Left lung (tissue), 10 donors: Measurements from ENCODE around the gene CXCL6. TPM values are rescaled to one million over a fixed set of nuclear protein-coding genes. Genes with fewer than 3 reads are reported as not detected.

Experiments
- ATAC-seq: fragments of 200-7000 bp; cut with Tn5 transposase; one replicate; pipeline ENCODE4 v1.9.1; 2020; ENCODE audit warnings: moderate library complexity
- DNase-seq, 4 donors: peaks; one replicate each; pipeline ENCODE4 v3.0.0-alpha.2; 2013 to 2020
- H3K27ac ChIP-seq, 2 donors: fragments of 200-600 bp; sonication (generic) in 1 of 2; one replicate each; pipeline versions ENCODE4 v1.5.0 to v1.8.0; 2020 to 2021
- H3K27me3 ChIP-seq, 2 donors: fragments of 200-600 bp; sonication (generic) in 1 of 2; one replicate each; pipeline versions ENCODE4 v1.5.0 to v1.8.0; 2020 to 2021
- H3K36me3 ChIP-seq, 2 donors: fragments of 200-600 bp; sonication (generic) in 1 of 2; one replicate each; pipeline versions ENCODE4 v1.5.0 to v1.8.0; 2020 to 2021
- H3K4me1 ChIP-seq, 2 donors: fragments of 200-600 bp; one replicate each; pipeline ENCODE4 v1.8.0; 2021
- H3K4me3 ChIP-seq, 2 donors: fragments of 200-600 bp; sonication (generic) in 1 of 2; one replicate each; pipeline versions ENCODE4 v1.5.0 to v1.8.0; 2020 to 2021; ENCODE audit warnings: mild to moderate bottlenecking in 1 of 2
- H3K9me3 ChIP-seq, 2 donors: fragments of 200-600 bp; sonication (generic) in 1 of 2; one replicate each; pipeline versions ENCODE4 v1.5.0 to v1.8.0; 2020 to 2021
- CTCF ChIP-seq, 2 donors: fragments of 200-600 bp; sonication (generic) in 1 of 2; IDR thresholded peaks; one replicate each; pipeline versions ENCODE4 v1.5.0 to v1.8.0; 2021; ENCODE audit warnings: antibody characterized with exemption in 2 of 2
- intact Hi-C, 2 donors: fragments of 100-400 bp; cut with DNase I; formaldehyde crosslinking; loops; one replicate each; pipeline versions ENCODE4 v1.11.2 to v1.14.2; 2022
- polyA plus RNA-seq, 6 donors: library from polyadenylated mRNA; unstranded; fragments of 120-200 nt; gene quantifications; one replicate each; pipeline ENCODE4 v1.2.1, GENCODE V29; 2013; ENCODE audit not compliant: insufficient read length in 6 of 6
- total RNA-seq, 2 donors: library from RNA; stranded (reverse); fragmentation: NEBNext Ultra II Directional; extraction: Animal tissue kit (Norgen Biotek cat#: 25700); gene quantifications; one replicate each; pipeline ENCODE4 v1.2.1, GENCODE V29; 2021
- donor health status: DM: no; HTN: yes; CAD: no.
- donor health status: DM: no; HTN: no; CAD: no.

CXCL6 gene
- total and polyA plus RNA-seq, 8 donors = 0.15 to 4.8 (median 0.26) TPM; not detected in 5

GRCh38 chr4:73823760-73824159, 12.7 kb upstream of the CXCL6 start:
- Histone ChIP-seq H3K27ac (no peak overlapping the region), H3K36me3 (no peaks in the 10 kb centered on the region), H3K4me3 (no peak overlapping the region), H3K9me3 (peaks cover 0 to 5% of the 10 kb centered on the region in 2 donors), H3K4me1 (peaks cover 0 to 13% of the 10 kb centered on the region in 2 donors), H3K27me3 (no peaks in the 10 kb centered on the region)
- DNase-seq = no peak
- no peak for TF ChIP-seq CTCF (IDR thresholded peaks at IDR 0.05)
- ATAC-seq = no peak
- intact Hi-C loops = no loop called here

DNA sequence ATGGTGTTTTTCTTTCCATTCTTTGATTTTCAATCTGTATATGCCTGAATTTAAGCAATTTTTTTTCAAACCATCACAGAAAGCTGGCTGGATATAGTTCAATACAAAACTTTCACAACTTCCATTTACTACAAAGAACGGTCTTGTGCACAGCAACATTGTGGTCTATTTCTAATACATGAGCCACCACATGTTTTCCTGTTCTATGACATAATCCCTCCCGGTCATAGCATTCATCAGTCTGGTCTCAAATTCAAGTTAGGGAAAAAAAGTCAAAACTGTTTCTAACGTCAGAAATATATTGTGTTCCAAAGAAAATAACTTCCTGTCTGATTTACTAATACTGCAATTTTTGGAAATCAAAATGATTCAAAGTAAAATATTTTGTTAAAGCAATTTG, 7.5 kb upstream of the CXCL6 start:
- no peak for ATAC-seq
- no peak overlapping the region for H3K27ac ChIP-seq

GRCh38 chr4:73831569-73831968, 4.9 kb upstream of the CXCL6 start:
- Histone ChIP-seq H3K9me3 (peaks cover 0 to 5% of the 10 kb centered on the region in 2 donors), H3K4me1 (peaks cover 0 to 22% of the 10 kb centered on the region in 2 donors), H3K27me3 (peaks cover under 1 to 4% of the 10 kb centered on the region in 2 donors), H3K36me3 (no peaks in the 10 kb centered on the region), H3K4me3 (no peak overlapping the region), H3K27ac (no peak overlapping the region)
- ATAC-seq (no peak), DNase-seq (no peak)
- no peak for TF ChIP-seq CTCF (IDR thresholded peaks at IDR 0.05)
- intact Hi-C loops = no loop called here

More for the DNA sequence above, 7.5 kb upstream of the CXCL6 start:
- no peak overlapping the region for H3K4me3 ChIP-seq
- peaks cover 0 to 5% of the 10 kb centered on the region in 2 donors for H3K9me3 ChIP-seq
- H3K36me3 ChIP-seq = no peaks in the 10 kb centered on the region
- no peak for DNase-seq
- peaks cover 0 to 17% of the 10 kb centered on the region in 2 donors for H3K4me1 ChIP-seq
- no peak for TF ChIP-seq CTCF (IDR thresholded peaks at IDR 0.05)
- no peaks in the 10 kb centered on the region for H3K27me3 ChIP-seq
- intact Hi-C loops = no loop called here

DNA sequence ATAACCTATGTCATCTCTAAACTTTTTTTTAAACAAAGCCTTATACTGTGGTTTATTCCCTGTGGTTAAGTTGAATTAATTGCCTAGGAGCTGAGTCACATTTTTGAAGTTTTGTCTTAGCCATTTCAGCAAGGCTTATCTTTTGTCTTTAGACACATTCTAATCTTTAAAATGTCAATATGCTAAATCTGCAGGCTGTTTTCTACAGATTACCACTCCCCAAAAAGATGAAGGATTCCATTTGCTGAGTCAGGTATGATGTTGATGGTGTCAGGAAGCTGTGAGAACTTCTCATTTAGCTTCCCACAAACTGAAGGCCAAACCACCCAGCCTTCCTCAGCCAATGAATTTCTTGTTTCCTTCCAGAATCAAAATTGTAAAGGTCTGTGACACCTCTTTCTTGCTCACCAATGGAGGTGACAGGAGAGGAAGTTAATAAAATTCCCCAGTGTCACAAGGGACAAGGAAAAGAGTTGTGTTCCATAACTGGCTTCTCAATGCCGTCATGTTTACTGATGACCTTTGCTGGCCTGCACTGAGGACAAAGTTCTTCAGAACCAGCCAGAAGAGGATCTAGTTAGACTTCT, 3.7 kb upstream of the CXCL6 start:
- peaks cover 0 to 26% of the 10 kb centered on the region in 2 donors for H3K4me1 ChIP-seq
- no peak for ATAC-seq
- intact Hi-C loops = no loop called here
- DNase-seq = no peak
- no peak for TF ChIP-seq CTCF (IDR thresholded peaks at IDR 0.05)
- H3K4me3 ChIP-seq = no peak overlapping the region
- H3K27ac ChIP-seq = peak overlapping the region in 1 of 2 donors; percentile 3
- H3K36me3 ChIP-seq = no peaks in the 10 kb centered on the region
- peaks cover 8 to 15% of the 10 kb centered on the region in 2 donors for H3K27me3 ChIP-seq
- no peaks in the 10 kb centered on the region for H3K9me3 ChIP-seq

- no peak for ATAC-seq
- TF ChIP-seq CTCF (IDR thresholded peaks at IDR 0.05) = no peak
- intact Hi-C loops = no loop called here
Measured at GRCh38 chr4:73839071-73839470, 2.6 kb downstream of the CXCL6 start.

More at GRCh38 chr4:73839071-73839470, 2.6 kb downstream of the CXCL6 start:
- H3K9me3 ChIP-seq = no peaks in the 10 kb centered on the region
- no peaks in the 10 kb centered on the region for H3K36me3 ChIP-seq
- H3K4me1 ChIP-seq = peaks cover 0 to 22% of the 10 kb centered on the region in 2 donors
- H3K27ac ChIP-seq = no peak overlapping the region
- peaks cover 11 to 20% of the 10 kb centered on the region in 2 donors for H3K27me3 ChIP-seq
- H3K4me3 ChIP-seq = no peak overlapping the region
- no peak for DNase-seq
